ENCODE results near the gene BEAN1.
"Not testable (repeated sequence)": the region's sequence is repeated elsewhere in the genome, so short reads cannot be mapped to it uniquely, and the experiment has no call there.

BEAN1 gene

GRCh38 chr16:66484453-66485213 lies 57.5 kb downstream of the BEAN1 start:
- DNase-seq (ENCODE audit: low read depth in 2 of 2), result no peak

GRCh38 chr16:66485376-66485775 lies 58.3 kb downstream of the BEAN1 start:
- DNase-seq (ENCODE audit: low read depth in 2 of 2), result no peak

GRCh38 chr16:66486199-66486772 lies 59.2 kb downstream of the BEAN1 start:
- DNase-seq (ENCODE audit: low read depth in 2 of 2), result no peak

- DNase-seq (ENCODE audit: low read depth in 2 of 2), result no peak
These were observed 59.9 kb downstream of the BEAN1 start for GRCh38 chr16:66486773-66487579.

GRCh38 chr16:66487580-66488275 lies 60.6 kb downstream of the BEAN1 start:
- no peak for DNase-seq (ENCODE audit: low read depth in 2 of 2)

GRCh38 chr16:66488505-66488904 lies 61.4 kb downstream of the BEAN1 start:
- DNase-seq (ENCODE audit: low read depth in 2 of 2), result no peak

- DNase-seq (ENCODE audit: low read depth in 2 of 2), result no peak
These were observed 62.3 kb downstream of the BEAN1 start for GRCh38 chr16:66489385-66489784.

GRCh38 chr16:66489818-66490217 lies 62.7 kb downstream of the BEAN1 start:
- DNase-seq (ENCODE audit: low read depth in 2 of 2), result no peak

- no peak for DNase-seq (ENCODE audit: low read depth in 2 of 2)
These were observed 64.0 kb downstream of the BEAN1 start for GRCh38 chr16:66490774-66491715.

GRCh38 chr16:66491716-66492064 lies 64.6 kb downstream of the BEAN1 start:
- DNase-seq (ENCODE audit: low read depth in 2 of 2), result no peak

GRCh38 chr16:66493490-66494401 lies 66.7 kb downstream of the BEAN1 start:
- no peak for DNase-seq (ENCODE audit: low read depth in 2 of 2)

GRCh38 chr16:66494916-66495315 lies 67.8 kb downstream of the BEAN1 start:
- DNase-seq (ENCODE audit: low read depth in 2 of 2), result no peak

- no peak for DNase-seq (ENCODE audit: low read depth in 2 of 2)
These were observed 68.3 kb downstream of the BEAN1 start for GRCh38 chr16:66495440-66495839.

- DNase-seq (ENCODE audit: low read depth in 2 of 2), result not testable (repeated sequence)
These were observed 69.1 kb downstream of the BEAN1 start for GRCh38 chr16:66496226-66496625.

- not testable (repeated sequence) for DNase-seq (ENCODE audit: low read depth in 2 of 2)
These were observed 70.8 kb downstream of the BEAN1 start for GRCh38 chr16:66497921-66498320.

- DNase-seq (ENCODE audit: low read depth in 2 of 2), result not testable (repeated sequence)
These were observed 74.5 kb downstream of the BEAN1 start for GRCh38 chr16:66501563-66501962.

GRCh38 chr16:66502020-66502913 lies 75.2 kb downstream of the BEAN1 start:
- no peak for DNase-seq (ENCODE audit: low read depth in 2 of 2)

- no peak for DNase-seq (ENCODE audit: low read depth in 2 of 2)
These were observed 75.9 kb downstream of the BEAN1 start for GRCh38 chr16:66503030-66503429.

GRCh38 chr16:66503612-66504011 lies 76.5 kb downstream of the BEAN1 start:
- DNase-seq (ENCODE audit: low read depth in 2 of 2), result no peak
